Heart right ventricle (tissue), 16 donors: ENCODE results near the gene HAAO. TPM values are rescaled to one million over a fixed set of nuclear protein-coding genes. Genes with fewer than 3 reads are reported as not detected.
A peak's percentile ranks its signal among the peaks of the same experiment; 100 is the strongest.

Experiments
- ATAC-seq, 8 donors: fragments of 200-7000 bp; cut with Tn5 transposase; one replicate each; pipeline ENCODE4 v1.9.1; 2020; ENCODE audit warnings: mild to moderate bottlenecking in 8 of 8, moderate library complexity in 8 of 8, moderate number of reproducible peaks in 1 of 8
- DNase-seq, 2 donors: peaks; one replicate each; pipeline ENCODE4 v3.0.0-alpha.2; 2020
- H3K27ac ChIP-seq, 10 donors: fragments of 200-600 bp; sonication (generic) in 2 of 10; one replicate each; pipeline versions ENCODE4 v1.5.0 to v1.8.0; 2020 to 2022; ENCODE audit warnings: mild to moderate bottlenecking in 3 of 10
- H3K27me3 ChIP-seq, 7 donors: fragments of 200-600 bp; one replicate each; pipeline ENCODE4 v1.8.0; 2021 to 2022; ENCODE audit warnings: mild to moderate bottlenecking in 2 of 7
- H3K36me3 ChIP-seq, 9 donors: fragments of 200-600 bp; sonication (generic) in 1 of 9; one replicate each; pipeline versions ENCODE4 v1.5.0 to v1.8.0; 2020 to 2022; ENCODE audit warnings: mild to moderate bottlenecking in 2 of 9
- H3K4me1 ChIP-seq, 9 donors: fragments of 200-600 bp; sonication (generic) in 1 of 9; one replicate each; pipeline versions ENCODE4 v1.5.0 to v1.8.0; 2020 to 2022; ENCODE audit warnings: mild to moderate bottlenecking in 4 of 9
- H3K4me3 ChIP-seq, 10 donors: fragments of 200-600 bp; sonication (generic) in 2 of 10; one replicate each; pipeline versions ENCODE4 v1.5.0 to v1.8.0; 2020 to 2022; ENCODE audit warnings: mild to moderate bottlenecking in 7 of 10, moderate library complexity in 2 of 10
- H3K9me3 ChIP-seq, 11 donors: fragments of 200-600 bp in 10 of 11; sonication (generic) in 2 of 11; one replicate each; pipeline versions ENCODE4 v1.5.0 to v1.8.0; 2013 to 2022; ENCODE audit warnings: mild to moderate bottlenecking in 2 of 11, control low read depth in 1 of 11, moderate library complexity in 1 of 11
- WGBS, 2 donors: extraction: QIAGEN DNeasy Blood & Tissue Kit; methylation state at CpG; one replicate each; pipeline ENCODE4 v1.1.7; 2013; ENCODE audit warnings: inconsistent platforms in 1 of 2; 5-methylcytosine and 5-hydroxymethylcytosine counted together
- intact Hi-C, 10 donors: fragments of 100-400 bp; cut with DNase I; formaldehyde crosslinking; loops; one replicate each; pipeline versions ENCODE4 v1.11.1 to v1.14.2; 2022
- polyA plus RNA-seq, 2 donors: library from polyadenylated mRNA; stranded (reverse); fragments of 200-250 nt; gene quantifications; one replicate each; pipeline ENCODE4 v1.2.3, GENCODE V29; 2013
- total RNA-seq, 10 donors: library from RNA; stranded (reverse); fragmentation: NEBNext Ultra II Directional in 3 of 10; extraction: Animal tissue kit (Norgen Biotek cat#: 25700) in 3 of 10; gene quantifications; one replicate each; pipeline versions ENCODE4 v1.2.1 to v1.2.4, GENCODE V29; 2021 to 2023
- TF ChIP-seq, protein P1 (sequence below), 9 donors: fragments of 200-600 bp; sonication (generic) in 2 of 9; IDR thresholded peaks; one replicate each; pipeline versions ENCODE4 v1.5.0 to v1.8.0; 2021 to 2022; ENCODE audit warnings: antibody characterized with exemption in 9 of 9, mild to moderate bottlenecking in 5 of 9, moderate library complexity in 1 of 9
- donor health status: Arrhythmogenic right ventricular cardiomyopathy.
- donor health status: ischemic (EF 13 %, LVEDD 7.1; RV severe dilation, severe dysfunction).
- donor health status: healthy with polysubstance abuse.
- donor health status: DM: no; HTN: yes; CAD: no.
- donor health status: DM: no; HTN: no; CAD: no.
- donor health status: ischemic (EF 25% LVEDD 6.9; RV normal size, moderate dysfunction).
- donor health status: ischemic (EF 25% LVEDD 5.7; RV mildly dilated, moderate dysfunction).
- donor health status: healthy.
- donor health status: DM: yes; HTN: yes; CAD: no.
- donor health status: Ischemic cardiomyopathy.
- donor health status: ischemic (EF 35%, LVEDD 5.7; RV mildly dilated, moderate dysfunction).
- donor health status: nonischemic (EF 11% LVEDD 7.7; RV severe dilation, severe dysfunction).
- donor health status: DM: yes; HTN: yes; CAD: no.
- donor health status: PGD.
- donor health status: ischemic (EF 29% LVEDD 5.4; RV normal size, mild dysfunction).
- donor health status: nonischemic (EF 23%, LVEDD 6.1; RV moderate dilation, normal function).

Gene HAAO
- total and polyA plus RNA-seq, 12 donors: 0.80 to 6.4 (median 2.7) TPM

GRCh38 chr2:42792087-42792582, 248 bp downstream of the HAAO start:
- DNase-seq (no peak), ATAC-seq (peak; percentile 4 to 70 (median 66))
- Histone ChIP-seq H3K9me3 (no peaks in the 10 kb centered on the region), H3K27ac (peak overlapping the region; percentile 80 to 98 (median 90)), H3K36me3 (no peaks in the 10 kb centered on the region), H3K4me1 (peaks cover 0 to 38% (median 7%) of the 10 kb centered on the region in 9 donors), H3K4me3 (peak overlapping the region; percentile 50 to 75 (median 67)), H3K27me3 (peaks cover 0 to 21% (median 12%) of the 10 kb centered on the region in 7 donors)
- intact Hi-C loops: no loop called here
- 11 to 17% methylated on average over 18 of the region's 18 CpGs for WGBS, 2 donors
- TF ChIP-seq, protein P1, sequence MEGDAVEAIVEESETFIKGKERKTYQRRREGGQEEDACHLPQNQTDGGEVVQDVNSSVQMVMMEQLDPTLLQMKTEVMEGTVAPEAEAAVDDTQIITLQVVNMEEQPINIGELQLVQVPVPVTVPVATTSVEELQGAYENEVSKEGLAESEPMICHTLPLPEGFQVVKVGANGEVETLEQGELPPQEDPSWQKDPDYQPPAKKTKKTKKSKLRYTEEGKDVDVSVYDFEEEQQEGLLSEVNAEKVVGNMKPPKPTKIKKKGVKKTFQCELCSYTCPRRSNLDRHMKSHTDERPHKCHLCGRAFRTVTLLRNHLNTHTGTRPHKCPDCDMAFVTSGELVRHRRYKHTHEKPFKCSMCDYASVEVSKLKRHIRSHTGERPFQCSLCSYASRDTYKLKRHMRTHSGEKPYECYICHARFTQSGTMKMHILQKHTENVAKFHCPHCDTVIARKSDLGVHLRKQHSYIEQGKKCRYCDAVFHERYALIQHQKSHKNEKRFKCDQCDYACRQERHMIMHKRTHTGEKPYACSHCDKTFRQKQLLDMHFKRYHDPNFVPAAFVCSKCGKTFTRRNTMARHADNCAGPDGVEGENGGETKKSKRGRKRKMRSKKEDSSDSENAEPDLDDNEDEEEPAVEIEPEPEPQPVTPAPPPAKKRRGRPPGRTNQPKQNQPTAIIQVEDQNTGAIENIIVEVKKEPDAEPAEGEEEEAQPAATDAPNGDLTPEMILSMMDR (IDR thresholded peaks at IDR 0.05): no peak

GRCh38 chr2:42791606-42792005, 777 bp downstream of the HAAO start:
- Histone ChIP-seq H3K4me3 (peak overlapping the region in 9 of 10 donors; percentile 50 to 75 (median 67)), H3K4me1 (peaks cover 0 to 38% (median 7%) of the 10 kb centered on the region in 9 donors), H3K27me3 (peaks cover 0 to 21% (median 12%) of the 10 kb centered on the region in 7 donors), H3K9me3 (no peaks in the 10 kb centered on the region), H3K27ac (peak overlapping the region in 7 of 10 donors; percentile 84 to 98 (median 91)), H3K36me3 (no peaks in the 10 kb centered on the region)
- ATAC-seq: no peak
- intact Hi-C loops: no loop called here
- WGBS, 2 donors: 61 to 64% methylated on average over 4 of the region's 4 CpGs
- DNase-seq: no peak
- TF ChIP-seq, protein P1 (IDR thresholded peaks at IDR 0.05): no peak

DNA sequence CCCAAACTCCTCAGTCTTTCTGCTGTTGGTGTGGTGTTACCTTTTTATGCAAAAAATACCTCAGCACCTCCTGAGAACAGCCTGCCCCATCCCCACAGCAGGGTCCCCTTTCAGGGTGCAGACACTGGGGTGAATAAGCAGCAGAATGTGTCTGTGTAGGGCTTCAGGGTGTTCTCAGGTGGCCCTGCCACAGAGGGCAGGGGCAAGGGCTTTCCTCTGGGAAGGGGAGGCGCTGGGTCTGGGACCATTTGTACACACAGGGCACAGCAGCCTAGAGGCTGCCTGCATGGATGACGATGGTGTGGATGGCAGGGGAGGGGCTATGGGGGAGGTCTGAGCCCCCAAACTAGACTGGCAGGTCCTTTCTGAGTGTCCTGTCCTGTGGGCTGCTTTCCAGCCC, 2.6 kb downstream of the HAAO start:
- H3K27me3 ChIP-seq: peaks cover 0 to 21% (median 12%) of the 10 kb centered on the region in 7 donors
- DNase-seq (no peak), ATAC-seq (no peak)
- no peaks in the 10 kb centered on the region for H3K9me3 ChIP-seq
- TF ChIP-seq, protein P1 (IDR thresholded peaks at IDR 0.05): no peak
- peaks cover 0 to 40% (median 12%) of the 10 kb centered on the region in 9 donors for H3K4me1 ChIP-seq
- H3K27ac ChIP-seq: no peak overlapping the region
- WGBS, 2 donors: 88 to 91% methylated on average over 2 of the region's 2 CpGs
- H3K4me3 ChIP-seq: no peak overlapping the region
- intact Hi-C loops: no loop called here
- H3K36me3 ChIP-seq: peaks cover 0 to 3% (median 0%) of the 10 kb centered on the region in 9 donors

DNA sequence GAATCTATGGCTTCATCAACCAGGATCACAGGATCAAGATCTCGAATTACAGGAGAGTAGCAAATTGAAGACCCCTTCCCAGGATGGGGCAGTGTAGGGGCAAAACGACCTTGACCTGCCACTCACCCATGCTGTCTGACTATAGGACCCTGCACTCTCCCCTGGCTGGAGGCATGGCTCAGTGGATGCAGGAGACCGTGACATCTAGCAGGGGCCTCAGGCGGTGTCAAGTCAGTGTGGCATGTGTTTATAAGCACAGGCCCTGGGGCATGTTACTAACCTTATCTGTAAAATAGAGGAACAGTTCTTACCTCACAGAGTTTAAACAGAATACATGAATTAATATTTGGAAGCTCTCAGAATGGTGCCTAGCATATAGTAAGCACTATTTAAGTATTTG, 3.5 kb downstream of the HAAO start:
- H3K4me3 ChIP-seq: no peak overlapping the region
- DNase-seq: no peak
- TF ChIP-seq, protein P1 (IDR thresholded peaks at IDR 0.05): no peak
- H3K36me3 ChIP-seq: peaks cover 0 to 5% (median 0%) of the 10 kb centered on the region in 9 donors
- 68 to 70% methylated on average over 4 of the region's 4 CpGs for WGBS, 2 donors
- H3K27me3 ChIP-seq: peaks cover 0 to 21% (median 12%) of the 10 kb centered on the region in 7 donors
- peaks cover 0 to 35% (median 12%) of the 10 kb centered on the region in 9 donors for H3K4me1 ChIP-seq
- intact Hi-C loops: no loop called here
- ATAC-seq: no peak
- no peak overlapping the region for H3K27ac ChIP-seq
- H3K9me3 ChIP-seq: no peaks in the 10 kb centered on the region
